NCI-H1694 (cell line): ENCODE measurements around the gene CADPS.

Experiments used
- DNase-seq: peaks from one replicate; lab custom pipeline; 2025; lab: John Stamatoyannopoulos, UW

The CADPS gene

DNA sequence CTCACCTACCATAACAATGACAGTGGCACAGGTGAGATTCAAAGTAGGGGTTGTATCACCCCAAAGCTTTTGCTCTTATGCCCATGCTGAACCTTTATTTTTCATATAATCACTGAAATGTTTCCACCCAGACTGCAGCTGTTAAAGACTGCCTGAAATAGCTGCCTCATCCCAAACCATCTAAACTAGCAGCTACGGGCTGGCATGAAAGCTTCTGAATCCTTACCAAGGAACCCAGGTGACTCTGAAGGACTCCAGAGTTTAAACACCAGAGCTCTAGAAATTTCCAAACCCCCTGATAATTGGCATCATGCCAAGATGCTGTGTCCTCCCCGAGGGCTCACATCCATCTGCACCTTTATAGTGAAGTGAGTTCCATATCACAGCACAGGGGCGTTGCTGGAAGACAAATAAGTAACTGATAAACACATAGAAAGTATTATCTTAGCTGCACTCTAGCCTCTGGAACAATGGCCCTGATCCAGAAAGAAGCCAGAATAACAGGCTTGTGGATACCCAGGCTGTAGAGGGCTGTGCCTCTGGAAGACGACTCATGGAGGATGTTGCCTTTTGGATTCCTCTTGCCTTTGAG is 238.9 kb downstream of the CADPS start:
- DNase-seq, result no peak

DNA sequence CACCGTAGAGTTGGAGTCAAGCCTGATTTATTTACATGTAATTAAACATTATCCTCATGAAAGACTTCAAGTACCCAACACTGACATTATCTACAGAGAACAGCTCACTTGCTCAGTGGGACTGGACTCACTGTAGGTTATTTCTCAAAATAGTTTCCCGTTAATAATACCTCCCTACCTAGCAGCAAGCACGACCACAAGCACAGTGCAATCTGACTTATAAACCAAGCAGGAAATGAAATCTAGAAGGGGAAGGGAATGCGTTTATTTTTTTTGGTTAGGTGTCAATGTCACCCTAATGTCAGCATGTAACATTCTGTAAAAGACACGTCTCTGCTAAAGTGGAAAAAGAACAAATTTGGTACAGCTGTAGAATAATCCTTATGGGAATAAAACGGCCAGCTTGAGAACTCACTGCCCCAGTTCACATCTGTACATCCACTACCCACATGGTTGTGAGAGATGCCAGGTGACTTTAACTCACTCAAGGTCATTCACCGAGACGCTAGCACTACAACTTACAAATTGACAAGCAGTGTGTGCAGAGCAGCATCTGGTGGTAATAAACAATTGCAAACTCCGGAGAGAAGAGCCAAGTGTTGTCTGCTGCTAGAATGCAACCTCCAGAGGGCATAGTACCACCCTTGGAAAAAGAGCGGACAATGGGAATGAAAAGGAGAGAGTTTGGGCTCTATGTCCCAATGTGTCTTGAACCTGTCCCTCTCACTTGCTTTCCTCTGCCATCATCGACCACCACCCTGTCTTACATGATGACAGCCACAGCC is 242.5 kb downstream of the CADPS start:
- DNase-seq, result no peak

GRCh38 chr3:62631488-62631887 is 243.7 kb downstream of the CADPS start:
- DNase-seq, result no peak

- no peak for DNase-seq
Observed at GRCh38 chr3:62630664-62631063, 244.6 kb downstream of the CADPS start.

DNA sequence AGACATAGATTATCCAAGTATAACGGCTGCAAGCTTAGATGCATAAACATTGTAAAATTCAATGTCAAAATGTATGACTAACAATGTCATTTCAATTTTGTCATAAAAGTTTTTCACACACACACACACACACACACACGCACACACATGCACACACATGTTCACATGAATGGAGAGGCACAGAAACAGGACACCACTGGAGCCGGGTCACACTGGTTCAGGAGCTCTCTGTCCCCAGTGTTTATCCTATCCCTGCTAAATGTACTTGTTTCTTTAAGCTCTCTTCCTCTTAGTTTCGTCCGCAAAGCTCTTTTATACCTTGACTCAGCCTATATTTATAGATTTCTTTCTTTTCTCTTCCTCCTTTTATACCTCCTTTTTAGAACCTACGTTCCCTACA is 249.9 kb downstream of the CADPS start:
- no peak for DNase-seq

DNA sequence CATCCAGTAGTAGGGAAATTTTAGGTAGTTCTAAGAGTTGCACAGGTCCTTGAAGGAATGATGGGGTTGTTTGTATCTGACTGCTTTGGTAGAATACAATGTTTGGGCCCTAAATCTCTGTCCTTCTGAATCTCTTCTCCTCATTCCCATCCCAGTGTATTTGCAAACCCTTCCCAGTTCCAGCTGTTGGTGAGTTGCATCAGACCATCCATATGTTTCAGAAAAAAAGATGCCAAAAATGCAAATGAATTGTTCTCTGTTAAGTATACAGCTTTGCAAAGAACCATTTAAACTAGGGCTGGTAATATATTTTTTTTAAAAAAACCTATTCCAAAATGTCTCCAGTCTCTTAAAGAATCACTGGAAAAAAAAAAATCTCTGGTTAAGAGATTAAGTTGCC is 251.0 kb downstream of the CADPS start:
- no peak for DNase-seq

- DNase-seq, result peak; percentile 20
Observed at GRCh38 chr3:62622553-62623174, 252.6 kb downstream of the CADPS start.

DNA sequence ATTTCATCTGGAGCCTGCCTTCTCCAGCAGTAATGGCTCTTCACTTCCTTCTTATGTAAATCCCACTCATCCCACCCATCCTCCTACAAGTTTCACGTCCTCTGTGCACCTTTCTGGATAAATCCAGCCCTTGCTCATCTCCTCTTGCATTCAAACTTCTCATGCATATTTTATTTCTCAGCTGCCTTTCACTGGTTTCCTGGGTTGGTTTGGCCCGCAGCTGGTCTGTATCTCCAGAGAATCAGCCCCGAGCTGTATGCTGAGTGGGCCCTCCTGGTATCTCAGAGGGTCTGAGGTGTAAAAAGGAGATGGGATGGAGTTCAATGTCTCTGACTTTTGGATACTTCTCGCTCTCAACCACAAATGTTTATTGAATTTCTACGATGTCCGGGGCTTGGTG is 253.3 kb downstream of the CADPS start:
- no peak for DNase-seq

- no peak for DNase-seq
Observed at GRCh38 chr3:62621176-62621575, 254.0 kb downstream of the CADPS start.

- DNase-seq, result no peak
Observed at GRCh38 chr3:62615258-62615849, 259.9 kb downstream of the CADPS start.

DNA sequence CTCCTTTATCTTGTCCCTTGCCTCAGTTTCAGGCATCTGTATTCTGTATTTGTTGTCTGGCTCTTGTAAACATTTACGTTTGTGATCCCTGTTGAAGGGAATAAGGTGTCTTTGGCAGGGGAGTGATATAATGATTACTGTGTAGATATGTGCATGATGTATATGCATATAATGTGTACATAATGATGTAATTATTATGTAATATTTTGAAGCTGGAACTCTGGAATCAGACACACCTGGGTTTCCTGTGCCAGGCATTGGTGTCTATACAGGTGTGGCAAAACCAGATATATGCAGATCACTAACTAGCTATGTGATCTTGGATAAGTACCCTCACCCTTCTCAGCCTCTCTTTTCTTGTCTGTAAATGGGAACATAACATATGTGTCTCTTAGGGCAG is 260.7 kb downstream of the CADPS start:
- DNase-seq, result no peak

DNA sequence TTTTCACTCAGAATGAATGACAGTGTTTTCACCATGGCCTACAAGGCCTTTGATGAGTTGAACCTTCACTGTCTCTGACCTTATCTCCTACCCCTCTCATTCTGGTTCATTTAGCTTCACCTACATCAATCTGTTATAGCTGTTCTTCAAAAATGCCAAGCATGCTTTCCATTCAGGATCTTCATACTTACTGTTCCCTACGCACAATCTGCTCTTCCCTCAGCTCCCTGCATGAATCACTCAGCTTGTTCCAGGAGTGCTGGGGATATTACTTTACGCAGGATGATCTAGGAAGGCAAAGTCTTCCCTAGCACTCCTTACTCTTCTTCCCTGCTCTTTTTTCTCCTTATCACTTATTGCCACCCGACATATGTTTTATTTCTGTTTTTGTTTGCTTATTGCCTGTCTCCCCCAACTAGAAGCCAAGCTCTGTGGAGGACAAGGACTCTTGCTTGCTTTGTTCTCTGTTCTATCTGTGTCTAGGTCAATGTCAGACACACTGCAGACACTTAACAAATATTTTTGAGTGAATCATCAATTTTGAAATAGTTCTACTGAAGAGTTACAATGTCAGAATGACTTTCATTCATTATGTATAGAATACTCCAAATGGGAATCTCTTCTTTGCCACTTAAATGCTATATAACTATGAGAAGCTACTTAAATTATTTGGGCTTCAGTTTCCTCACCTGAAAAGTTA is 263.5 kb downstream of the CADPS start:
- no peak for DNase-seq

- no peak for DNase-seq
Observed at GRCh38 chr3:62607287-62608029, 267.8 kb downstream of the CADPS start.

- no peak for DNase-seq
Observed at GRCh38 chr3:62605413-62606068, 269.7 kb downstream of the CADPS start.

GRCh38 chr3:62604751-62605351 is 270.4 kb downstream of the CADPS start:
- DNase-seq, result no peak

GRCh38 chr3:62604298-62604697 is 270.9 kb downstream of the CADPS start:
- no peak for DNase-seq

- no peak for DNase-seq
Observed at GRCh38 chr3:62602987-62603386, 272.2 kb downstream of the CADPS start.

GRCh38 chr3:62602129-62602770 is 273.0 kb downstream of the CADPS start:
- no peak for DNase-seq

DNA sequence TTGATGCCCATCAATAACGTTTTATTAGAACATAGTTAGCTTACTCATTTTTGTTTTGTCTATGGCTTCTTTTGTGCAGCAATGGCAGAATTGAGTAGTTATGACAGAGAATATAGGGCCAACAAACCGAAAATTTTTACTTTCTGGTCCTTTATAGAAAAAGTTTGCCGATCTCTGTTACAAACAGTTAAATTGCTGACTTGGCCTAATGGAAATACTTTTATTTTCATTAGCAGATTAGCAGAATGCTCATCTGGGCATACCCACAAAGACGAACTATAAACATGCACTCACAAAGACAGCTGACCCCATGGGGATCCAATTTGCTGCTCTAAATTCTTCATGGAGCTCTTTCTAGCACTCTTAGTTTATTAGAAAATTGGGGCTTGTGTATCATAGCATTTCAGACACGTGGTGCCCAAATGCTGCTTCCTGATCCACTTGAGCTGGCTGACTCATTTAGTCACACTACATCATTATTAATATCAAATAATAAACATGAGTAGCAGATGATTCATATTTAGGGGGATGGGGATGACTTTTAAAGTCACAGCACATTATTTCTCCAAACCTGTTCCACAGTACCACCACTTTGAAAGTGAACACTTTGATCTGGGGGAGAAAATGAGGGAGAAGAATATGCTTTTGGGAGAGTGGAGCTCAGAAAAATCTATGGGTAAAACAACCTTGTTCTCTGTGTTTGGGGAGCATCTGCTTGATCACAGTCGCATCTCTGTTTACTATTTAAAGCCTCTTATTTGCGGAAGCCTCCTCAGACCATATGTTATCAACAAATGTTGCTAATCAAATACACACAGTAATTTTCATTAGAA is 273.8 kb downstream of the CADPS start:
- peak; percentile 41 for DNase-seq
